NCI-H1105 (cell line): Measurements from ENCODE around the gene BNIP5.
A peak's percentile ranks its signal among the peaks of the same experiment; 100 is the strongest.
"Not testable (repeated sequence)": the region's sequence is repeated elsewhere in the genome, so short reads cannot be mapped to it uniquely, and the experiment has no call there.

Source experiments
- DNase-seq: peaks from one replicate; lab custom pipeline; 2025; lab: John Stamatoyannopoulos, UW

Gene BNIP5

DNA sequence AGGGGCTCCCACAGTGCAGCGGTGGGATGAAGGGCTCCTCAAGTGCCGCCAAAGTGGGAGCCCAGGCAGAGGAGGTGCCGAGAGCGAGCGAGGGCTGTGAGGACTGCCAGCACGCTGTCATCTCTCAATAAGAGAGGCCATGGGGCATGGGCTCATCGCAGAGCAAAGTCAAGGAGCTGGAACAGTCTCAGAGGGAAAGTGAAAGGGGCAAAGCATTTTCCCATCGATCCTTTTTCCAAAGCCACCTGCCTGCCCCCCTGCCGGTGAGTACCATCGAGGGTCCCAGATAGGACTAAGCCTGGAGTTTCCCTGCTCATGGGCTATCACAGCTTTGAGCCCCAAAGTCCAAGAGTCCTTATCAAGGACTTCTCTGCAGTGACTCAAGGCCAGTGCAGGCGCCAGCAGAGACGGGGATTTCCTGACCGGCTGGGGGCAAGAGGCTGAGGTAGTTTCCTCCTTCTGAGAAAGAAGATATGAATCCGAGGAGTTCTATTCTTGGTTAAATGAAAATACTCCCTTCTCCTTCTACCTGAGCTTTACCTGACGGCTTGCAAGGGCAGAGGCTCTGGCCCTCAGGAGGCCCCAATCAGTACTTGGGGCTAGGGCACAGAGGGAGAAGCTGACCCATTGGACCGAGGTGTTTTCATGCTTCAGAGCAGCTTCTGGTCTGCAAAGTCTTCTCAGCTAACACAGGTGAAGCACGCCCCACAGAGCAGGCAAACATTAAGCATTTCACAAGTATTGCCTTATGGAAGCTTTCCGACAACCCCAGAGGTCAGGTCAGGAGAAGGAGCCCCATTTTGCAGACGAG, 28.2 kb upstream of the BNIP5 start:
- DNase-seq, result no peak

DNA sequence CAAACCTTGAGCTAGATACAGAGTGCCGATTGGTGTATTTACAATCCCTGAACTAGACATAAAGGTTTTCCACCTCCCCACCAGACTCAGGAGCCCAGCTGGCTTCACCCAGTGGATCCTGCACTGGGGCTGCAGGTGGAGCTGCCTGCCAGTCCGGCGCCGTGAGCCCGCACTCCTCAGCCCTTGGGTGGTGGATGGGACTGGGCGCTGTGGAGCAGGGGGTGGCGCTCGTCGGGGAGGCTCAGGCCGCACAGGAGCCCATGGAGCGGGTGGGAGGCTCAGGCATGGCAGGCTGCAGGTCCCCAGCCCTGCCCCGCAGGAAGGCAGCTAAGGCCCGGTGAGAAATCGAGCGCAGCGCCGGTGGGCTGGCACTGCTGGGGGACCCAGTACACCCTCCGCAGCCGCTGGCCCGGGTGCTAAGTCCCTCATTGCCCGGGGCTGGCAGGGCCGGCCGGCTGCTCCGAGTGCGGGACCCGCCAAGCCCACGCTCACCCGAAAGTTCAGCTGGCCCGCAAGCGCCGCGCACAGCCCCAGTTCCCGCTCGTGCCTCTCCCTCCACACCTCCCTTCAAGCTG, 27.5 kb upstream of the BNIP5 start:
- DNase-seq, result not testable (repeated sequence)

DNA sequence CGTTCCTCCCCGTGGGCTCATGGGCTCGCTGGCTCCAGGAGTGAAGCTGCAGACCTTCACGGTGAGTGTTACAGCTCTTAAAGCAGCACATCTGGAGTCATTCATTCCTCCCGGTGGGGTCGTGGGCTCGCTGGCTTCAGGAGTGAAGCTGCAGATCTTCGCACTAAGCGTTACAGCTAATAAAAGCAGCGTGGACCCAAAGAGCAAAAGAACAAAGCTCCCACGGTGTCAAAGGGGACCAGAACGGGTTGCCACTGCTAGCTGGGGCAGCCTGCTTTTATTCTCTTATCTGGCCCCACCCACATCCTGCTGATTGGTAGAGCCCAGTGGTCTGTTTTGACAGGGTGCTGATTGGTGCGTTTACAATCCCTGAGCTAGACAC, 26.7 kb upstream of the BNIP5 start:
- not testable (repeated sequence) for DNase-seq

DNA sequence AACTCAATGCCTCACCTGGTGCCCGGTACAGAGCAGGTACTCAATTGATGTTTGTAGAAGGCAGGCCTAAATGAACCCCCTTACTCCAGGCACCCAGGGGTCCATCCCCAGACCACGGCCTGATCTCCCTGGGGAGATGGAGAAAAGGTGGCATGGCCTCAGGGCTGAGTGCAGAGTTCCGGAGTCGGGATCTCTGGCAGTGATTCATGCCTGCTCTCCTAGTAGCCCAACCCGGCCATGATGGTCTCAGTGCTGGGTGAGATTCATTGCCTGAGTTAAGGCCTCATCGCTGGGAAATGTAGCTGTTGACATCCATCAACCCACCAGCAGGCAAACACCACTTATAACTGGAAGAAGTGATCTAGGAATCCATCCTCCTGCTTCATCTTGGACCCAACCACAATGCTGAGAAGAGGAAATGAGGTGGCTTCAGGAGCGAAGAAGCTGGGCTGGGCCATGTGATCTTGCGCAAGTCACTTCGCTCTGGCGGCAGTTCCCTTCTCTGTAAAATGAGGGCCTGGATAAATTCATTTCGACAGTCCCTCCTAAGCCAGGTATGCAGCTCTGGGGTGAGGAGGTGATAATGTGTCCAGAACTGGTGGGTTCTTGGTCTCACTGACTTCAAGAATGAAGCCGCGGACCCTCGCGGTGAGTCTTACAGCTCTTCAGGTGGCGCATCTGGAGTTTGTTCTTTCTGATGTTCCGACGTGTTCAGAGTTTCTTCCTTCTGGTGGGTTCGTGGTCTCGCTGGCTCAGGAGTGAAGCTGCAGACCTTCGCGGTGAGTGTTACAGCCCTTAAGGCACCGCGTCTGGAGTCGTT, 26.1 kb upstream of the BNIP5 start:
- no peak for DNase-seq

DNA sequence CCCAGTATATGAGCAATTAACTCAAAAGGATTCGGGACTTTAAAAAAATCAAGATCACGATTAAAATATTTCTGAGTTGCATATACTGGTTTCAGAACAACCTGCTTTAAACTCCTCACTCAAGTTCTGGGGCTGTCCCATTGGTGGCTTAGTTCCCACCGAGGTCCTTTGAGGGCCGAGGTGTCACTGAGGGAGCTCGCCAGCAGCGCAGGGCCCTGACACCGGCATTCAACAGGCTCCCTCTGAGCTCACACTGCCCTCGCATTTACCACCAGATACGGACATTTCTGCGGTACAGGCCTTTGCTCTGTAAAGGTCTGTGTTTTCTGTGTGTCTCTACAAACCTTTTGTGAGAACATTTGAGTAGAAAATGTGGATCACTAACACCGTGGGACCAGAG, 24.4 kb upstream of the BNIP5 start:
- no peak for DNase-seq

DNA sequence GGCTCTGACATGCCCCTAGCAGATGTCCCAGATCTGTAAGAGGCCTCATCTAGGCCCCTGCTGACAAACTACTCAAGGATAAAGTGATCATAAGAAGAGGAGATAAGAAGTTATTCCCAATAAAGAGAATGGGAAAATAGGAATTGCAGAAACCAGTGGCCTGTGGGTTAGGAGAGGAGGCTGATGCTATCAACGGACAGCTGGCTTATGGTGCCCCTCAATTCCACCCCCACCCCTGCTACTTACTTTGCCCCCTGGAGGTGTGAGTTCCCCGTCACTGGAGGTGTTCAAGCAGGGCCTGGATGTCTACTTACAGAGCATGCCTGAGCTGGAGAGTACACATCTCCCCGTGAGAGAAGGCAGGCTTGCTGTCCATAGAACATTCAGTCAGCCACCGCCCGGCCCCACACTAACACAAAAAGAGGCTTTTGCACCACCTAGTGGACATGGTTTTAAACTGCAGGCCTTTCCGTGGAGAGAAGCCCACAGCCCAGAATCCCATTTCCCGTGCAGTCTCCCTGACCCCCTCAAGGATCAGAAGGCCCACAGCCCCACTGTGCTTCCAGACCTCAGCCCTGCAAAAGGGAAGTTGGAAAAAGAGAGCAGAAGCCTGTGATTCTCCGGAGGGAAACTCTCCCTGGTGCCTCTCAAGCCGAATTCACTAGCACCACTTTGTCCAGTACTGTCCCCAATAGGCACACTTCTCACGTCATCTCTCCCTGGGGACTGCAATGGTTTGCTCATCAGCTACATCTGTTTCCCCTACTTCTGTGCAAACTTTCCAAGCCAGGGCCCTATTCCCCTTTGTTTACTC, 23.8 kb upstream of the BNIP5 start:
- peak; percentile 76 for DNase-seq

DNA sequence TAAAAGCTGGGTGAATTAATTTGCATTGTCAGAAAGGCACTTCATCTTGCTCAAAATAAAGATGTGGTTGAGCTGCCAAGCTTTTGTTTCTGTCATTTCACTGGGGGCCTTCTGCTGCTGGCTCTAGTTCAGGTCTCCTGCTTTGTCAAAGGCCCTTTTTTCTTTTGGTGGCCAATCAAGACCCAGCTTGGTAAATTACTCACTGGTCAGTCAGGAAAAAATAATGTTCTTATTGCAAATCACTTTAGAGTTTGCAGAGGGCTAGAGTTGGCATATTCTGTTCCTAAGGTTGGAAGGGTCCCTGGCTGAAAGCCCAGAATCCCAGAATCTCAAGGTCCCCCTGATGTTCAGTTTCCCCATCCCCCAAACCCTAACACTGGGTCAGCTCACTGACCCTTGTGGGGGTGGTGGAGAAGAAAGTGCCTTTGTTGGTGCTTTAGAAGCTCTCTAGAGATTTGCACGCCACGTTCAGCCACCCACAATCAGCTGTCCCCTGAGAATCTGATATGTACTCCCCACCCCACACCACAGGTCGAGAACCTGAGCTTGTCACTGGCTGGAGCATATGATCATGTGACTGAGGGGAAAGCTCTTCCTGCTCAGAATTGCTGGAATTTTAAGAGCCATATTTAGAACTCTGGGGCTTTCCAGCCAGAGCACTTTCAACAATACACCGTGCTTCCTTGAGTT, 21.7 kb upstream of the BNIP5 start:
- no peak for DNase-seq

DNA sequence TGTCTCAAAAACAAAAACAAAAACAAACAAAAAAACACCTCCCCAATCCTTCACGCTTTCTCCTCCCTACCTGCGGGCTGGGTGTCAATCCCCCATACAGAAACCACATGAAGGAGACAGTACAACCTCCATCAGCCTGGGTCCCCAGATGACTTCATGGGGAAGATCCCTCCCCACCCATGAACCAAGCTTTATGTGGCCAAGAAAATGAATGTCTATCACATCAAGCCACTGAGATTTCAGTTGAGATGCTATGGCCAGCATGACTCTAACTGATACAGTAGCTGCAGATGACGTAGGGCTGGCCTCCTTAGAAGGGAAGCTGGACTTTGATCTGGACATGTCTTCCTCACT, 21.2 kb upstream of the BNIP5 start:
- DNase-seq, result no peak

DNA sequence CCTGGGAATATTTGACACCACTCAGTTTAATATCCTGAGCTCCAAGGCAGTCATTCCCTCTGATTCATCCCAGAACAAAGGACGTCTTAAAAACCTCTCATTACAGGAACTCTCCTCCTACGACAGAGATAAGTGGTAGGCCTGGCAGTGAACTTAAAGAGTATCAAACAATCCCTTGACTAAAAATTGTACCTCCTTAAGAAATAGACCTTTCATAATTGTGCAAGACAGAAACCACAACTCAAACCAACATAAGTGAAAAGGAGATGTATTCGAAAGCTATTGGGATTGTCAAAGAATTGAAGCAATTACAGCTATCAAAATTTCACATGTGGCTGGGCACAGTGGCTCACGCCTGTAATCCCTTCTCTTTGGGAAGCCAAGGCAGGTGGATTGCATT, 19.1 kb upstream of the BNIP5 start:
- DNase-seq, result no peak

DNA sequence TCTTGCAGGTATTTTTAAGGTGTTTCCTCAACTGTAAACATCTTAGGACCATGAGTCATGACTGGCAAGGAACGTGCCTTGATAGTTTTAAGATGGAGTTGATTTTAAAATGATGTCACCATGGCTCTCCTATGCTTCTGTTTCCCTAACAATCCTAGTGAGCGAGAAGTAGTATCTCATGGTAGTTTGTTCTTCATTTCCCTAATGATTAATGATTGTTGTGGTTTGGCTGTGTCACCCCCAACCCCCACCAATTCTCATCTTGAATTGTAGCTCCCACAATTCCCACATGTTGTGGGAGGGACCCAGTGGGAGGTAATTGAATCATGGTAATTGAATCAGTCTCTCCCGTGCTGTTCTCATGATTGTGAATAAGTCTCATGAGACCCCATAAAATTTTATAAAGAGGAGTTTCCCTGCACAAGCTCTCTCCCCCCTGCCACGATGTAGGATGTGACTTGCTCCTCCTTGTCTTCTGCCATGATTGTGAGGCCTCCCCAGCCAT, 16.8 kb upstream of the BNIP5 start:
- no peak for DNase-seq

DNA sequence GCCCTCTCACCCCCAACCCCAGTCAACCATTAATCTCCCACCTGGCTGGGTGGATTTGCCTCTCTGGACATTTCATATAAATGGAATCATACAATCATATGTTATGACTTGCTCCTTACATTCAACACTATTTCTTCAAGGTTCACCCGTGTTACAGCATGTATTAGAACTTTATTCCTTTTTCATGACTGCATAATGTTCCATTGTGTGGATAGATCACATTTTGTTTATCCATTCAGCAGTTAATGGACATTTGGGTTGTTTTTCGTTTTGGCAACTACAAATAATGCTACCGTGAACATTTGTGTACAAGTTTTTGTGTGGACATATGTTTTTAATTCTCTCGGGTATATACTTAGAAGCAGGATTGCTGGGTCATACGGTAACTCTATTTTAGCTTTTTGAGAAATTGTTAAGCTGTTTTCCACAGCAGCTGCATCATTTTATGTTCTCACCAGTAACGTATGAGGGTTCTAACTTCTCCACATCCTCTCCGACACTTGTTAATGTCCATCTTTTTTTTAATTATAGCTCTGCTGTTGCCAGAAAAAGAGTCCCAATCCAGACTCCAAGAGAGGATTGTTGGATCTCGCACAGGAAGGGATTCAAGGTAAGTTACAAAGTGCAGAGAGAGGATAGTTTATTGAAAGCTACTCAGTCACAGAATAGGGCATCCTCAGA, 15.9 kb upstream of the BNIP5 start:
- no peak for DNase-seq

DNA sequence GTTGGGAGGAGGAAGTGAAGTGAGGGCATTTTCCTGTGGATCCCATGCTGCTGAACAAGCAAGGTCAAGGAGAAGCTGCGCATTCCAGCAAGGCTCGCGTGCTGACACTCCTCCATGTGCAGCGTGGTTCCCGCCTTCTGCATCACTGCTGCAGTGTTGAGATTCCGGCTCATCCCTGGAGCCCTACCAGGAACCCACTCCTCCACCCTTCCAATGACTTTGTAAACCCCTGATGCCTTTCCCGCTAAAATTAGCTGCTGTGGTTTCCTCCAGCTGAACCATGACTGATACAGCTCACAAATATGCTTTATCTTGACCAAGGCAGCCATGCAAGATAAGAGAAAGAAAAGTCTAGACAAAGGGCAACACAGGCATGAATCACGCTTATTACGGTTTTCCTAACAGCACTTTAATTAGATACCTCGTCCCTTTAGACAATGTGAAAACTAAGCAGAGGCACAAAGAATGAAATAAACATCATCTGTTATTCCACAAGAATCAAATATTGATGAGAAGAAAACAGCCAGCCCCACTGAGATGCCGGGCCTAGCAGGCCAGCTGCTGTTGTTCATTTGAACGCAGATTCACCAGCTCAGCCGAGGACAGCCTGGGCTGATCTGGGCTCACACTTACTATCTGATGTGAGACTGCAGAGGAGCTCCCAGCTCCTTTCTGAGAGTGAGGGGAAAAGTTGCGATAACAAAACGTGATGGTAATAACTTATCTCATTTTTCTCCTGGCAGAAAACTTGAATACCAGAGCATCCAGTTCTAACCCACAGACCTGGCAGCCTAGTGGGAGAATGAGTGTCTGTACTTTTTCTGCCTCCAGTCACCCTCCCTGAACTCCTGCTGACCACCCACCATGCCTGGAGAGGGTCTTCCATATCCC, 14.2 kb upstream of the BNIP5 start:
- no peak for DNase-seq

DNA sequence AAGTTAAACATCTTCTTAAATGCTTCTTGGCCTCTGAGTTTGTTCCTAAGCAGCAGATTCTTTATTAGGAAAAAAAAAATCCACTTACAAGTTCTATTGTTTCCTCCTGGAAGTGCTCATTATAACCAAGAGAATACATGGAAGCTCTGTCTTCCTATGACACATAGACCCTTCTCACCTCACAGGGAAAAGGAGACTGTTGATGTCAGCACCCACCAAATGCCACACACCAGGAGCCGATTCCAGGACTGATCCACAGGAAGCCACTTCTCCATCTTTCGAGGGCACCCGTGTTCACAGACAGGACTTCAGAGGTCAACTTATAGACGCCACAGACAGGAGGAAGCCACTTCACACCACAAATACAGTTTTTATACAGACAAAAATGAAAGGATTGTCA, 13.4 kb upstream of the BNIP5 start:
- no peak for DNase-seq

DNA sequence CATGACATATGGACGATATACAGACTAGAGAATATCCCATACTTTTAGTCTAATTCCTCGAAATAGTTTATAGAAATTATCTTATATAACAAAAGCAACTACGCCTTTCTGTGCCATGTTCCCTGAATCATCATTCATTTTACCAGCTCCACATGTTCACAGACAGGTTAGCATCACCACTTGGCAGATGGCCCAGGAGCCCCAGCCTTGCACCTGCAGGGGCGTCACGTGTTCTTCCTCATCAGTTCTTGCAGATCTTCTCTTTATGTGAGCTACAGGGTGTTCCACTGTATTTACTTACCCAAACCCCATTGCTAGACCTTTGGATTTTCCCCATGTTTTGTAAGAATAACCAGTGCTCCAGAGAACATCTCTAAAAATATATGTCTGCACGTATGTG, 12.6 kb upstream of the BNIP5 start:
- DNase-seq, result peak; percentile 97

DNA sequence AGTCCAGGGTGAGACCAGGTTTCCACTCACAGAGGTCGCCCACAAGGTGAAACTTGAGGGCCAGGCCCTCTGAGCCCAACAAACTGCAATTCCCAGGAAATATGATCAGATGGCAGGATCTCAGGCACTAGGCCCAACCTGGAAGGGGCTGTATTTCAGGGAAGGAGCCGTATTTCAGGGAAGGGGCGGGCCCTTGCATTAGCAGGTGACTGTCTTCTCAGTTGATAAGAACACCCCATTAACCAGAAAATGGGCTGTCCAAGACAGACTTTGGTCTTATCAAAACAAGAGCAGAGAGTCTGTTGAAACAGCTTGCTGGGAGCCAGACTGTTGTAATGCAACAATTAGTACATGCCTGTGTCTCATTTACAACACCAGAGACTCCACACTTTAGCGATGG, 10.9 kb upstream of the BNIP5 start:
- no peak for DNase-seq

DNA sequence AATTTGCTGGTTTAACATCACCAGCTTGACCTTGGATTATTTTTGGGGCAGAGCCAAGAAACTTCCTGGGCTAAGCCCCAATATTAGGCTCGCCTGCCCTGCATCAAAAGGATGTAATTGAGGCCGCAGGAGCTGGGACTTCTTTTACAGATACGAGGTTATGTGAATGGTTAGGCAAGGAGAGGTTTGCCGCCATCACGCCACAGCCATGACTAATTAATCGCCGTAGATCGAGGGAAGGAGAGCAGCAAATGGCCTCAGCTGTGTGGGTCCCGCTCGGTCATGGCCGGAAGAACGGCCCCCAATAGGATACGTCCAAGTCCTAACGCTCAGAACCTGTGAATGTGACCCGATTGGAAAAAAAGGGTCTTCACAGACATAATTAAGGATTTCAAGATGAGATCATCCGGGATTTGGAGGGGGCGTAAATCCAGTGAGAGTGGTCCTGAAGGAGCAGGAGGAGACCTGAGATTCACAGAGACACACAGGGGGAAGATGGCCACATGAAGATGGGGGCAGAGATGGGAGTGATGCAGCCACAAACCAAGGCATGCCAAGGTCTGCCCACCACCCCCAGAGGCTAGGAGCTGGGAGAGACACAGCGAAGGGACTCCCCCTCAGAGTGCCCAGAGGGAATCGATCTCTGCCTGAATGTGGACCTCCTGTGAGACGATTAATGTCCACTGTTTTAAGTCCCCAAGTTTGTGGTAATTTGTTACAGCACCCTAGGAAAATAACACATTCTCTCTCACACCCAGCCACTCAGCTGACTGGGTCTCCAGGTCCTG, 10.0 kb upstream of the BNIP5 start:
- DNase-seq, result no peak

DNA sequence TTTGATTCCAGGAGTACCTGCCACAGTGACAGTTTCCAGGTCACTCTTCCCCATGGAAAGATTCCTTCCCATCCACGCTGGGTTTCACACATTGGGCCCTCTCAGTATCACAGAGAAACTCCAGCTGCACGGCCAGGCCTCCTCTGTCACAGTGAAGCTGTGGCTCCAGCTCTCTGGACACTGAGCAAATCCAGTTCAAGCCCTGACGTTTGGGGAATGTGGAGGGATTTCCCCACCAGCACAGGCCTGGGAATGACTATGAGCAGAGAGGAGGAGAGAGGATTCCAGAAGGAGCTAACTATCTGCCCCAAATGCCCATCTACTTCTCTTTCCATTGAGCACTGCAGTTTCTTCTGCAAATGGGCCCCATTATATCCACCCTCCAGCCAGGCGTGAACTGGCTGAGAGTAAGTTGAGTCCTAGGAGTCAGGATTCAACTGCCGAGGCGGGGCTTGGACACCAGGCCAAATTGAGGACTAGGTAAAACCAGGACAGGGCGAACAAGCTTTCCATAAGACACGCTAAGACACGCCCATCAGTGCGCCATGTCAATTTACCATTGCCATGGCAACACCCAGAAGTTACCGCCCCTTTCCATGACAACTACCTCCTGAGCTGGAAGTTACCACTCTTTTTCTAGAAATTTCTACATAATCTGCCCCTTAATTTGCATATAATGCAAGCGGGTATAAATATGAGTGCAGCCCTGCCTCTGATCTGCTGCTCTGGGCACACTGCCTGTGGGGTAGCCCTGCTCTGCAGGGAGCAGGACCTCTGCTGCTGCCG, 9.2 kb upstream of the BNIP5 start:
- no peak for DNase-seq

DNA sequence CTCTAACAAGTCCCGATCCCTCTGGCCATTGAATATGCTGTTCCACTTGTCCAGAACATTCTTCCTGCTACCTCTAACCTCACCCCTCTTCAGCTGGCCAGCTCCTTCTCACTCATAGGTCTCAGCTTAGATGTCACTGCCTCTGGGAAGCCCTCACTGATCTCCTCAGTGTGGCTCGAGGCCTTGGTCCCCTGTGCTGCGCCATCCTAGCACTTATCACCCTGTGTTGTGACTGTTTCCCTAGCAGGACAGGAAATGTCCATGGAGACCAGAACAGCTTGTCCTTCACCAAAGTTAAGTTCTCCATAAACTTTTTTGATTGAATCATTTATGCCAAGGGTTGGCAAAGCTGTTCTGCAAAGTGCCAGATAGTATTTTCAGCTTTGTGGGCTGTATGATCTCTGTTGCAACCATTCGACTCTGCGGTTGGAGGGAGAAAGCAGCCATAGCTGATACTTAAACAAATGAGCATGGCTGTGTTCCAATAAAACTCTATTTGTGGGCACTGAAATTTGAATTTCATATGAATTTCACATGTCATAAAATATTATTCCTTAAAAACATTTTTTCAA, 6.5 kb upstream of the BNIP5 start:
- no peak for DNase-seq
